A673 (cell line): ENCODE measurements around the gene ZNF493. TPM values are rescaled to one million over a fixed set of nuclear protein-coding genes. Genes with fewer than 3 reads are reported as not detected.

ENCODE experiments used
- Bru-seq: library from RNA; stranded (reverse); fragments of 400-500 nt; gene quantifications from one replicate; lab custom pipeline; 2021; lab: Mats Ljungman, UMichigan
- BruChase-seq, 2 experiments: library from RNA; stranded (reverse); fragments of 400-500 nt; gene quantifications; one replicate each; lab custom pipeline; 2021; lab: Mats Ljungman, UMichigan
- BruUV-seq: library from RNA; stranded (reverse); fragments of 400-500 nt; replicated peaks from 2 replicates; lab custom pipeline; 2021; lab: Mats Ljungman, UMichigan
- CTCF ChIA-PET: fragments of 300-600 bp; sonication (Branson Sonifier 250); formaldehyde crosslinking; loops from one replicate; lab custom pipeline; 2022; ENCODE audit warnings: antibody characterized with exemption; lab: Charles Lee
- POLR2A ChIA-PET: fragments of 300-600 bp; sonication (Branson Sonifier 250); formaldehyde crosslinking; loops from one replicate; lab custom pipeline; 2022; ENCODE audit warnings: antibody characterized with exemption; ENCODE audit not compliant: low non-redundant PET; lab: Charles Lee
- DNase-seq: peaks from one replicate; pipeline ENCODE4 v3.0.0-alpha.2; 2015; ENCODE audit warnings: low spot score
- H3K27ac ChIP-seq: fragments of 200-600 bp; sonication (generic); 2 replicates; pipeline ENCODE4 v1.5.1; 2016; ENCODE audit warnings: mixed run types, low read depth, mild to moderate bottlenecking, mixed read lengths, antibody characterized with exemption, low read length; ENCODE audit not compliant: poor library complexity, severe bottlenecking
- H3K27me3 ChIP-seq: fragments of 200-600 bp; sonication (generic); replicated peaks from 2 replicates; pipeline ENCODE4 v1.6.1; 2017; ENCODE audit warnings: mixed run types, low read depth, mild to moderate bottlenecking, mixed read lengths, antibody characterized with exemption, low read length; ENCODE audit not compliant: insufficient read depth, poor library complexity
- H3K36me3 ChIP-seq: fragments of 200-600 bp; sonication (generic); 2 replicates; pipeline ENCODE4 v1.6.1; 2016; ENCODE audit warnings: mixed run types, mild to moderate bottlenecking, mixed read lengths, antibody characterized with exemption, low read length; ENCODE audit not compliant: insufficient read depth, poor library complexity, severe bottlenecking
- H3K4me1 ChIP-seq: fragments of 200-600 bp; sonication (generic); 2 replicates; pipeline ENCODE4 v1.6.1; 2017; ENCODE audit warnings: mixed run types, mild to moderate bottlenecking, mixed read lengths, antibody characterized with exemption, low read length; ENCODE audit not compliant: insufficient read depth, poor library complexity, severe bottlenecking
- H3K4me3 ChIP-seq: fragments of 200-600 bp; sonication (generic); 2 replicates; pipeline ENCODE4 v1.5.1; 2016; ENCODE audit warnings: low read depth, mixed run types, mild to moderate bottlenecking, mixed read lengths, low read length; ENCODE audit not compliant: poor library complexity, severe bottlenecking
- H3K9me3 ChIP-seq: fragments of 200-600 bp; sonication (generic); 2 replicates; pipeline ENCODE4 v1.6.1; 2016; ENCODE audit warnings: mixed run types, low read depth, mild to moderate bottlenecking, mixed read lengths, antibody characterized with exemption, low read length; ENCODE audit not compliant: poor library complexity, severe bottlenecking
- CTCF ChIP-seq: fragments of 300-800, 200-600 bp; sonication (generic); conservative IDR thresholded peaks from 2 replicates; pipeline ENCODE4 v1.5.1; 2017; ENCODE audit warnings: low read depth, mild to moderate bottlenecking, antibody characterized with exemption, low read length, moderate library complexity, mixed read lengths
- EZH2 ChIP-seq: fragments of 200-600 bp; sonication (generic); IDR thresholded peaks from 2 replicates; pipeline ENCODE4 v1.6.1; 2017; ENCODE audit warnings: borderline replicate concordance, low read depth, mild to moderate bottlenecking, mixed read lengths, antibody characterized with exemption, low read length; ENCODE audit not compliant: poor library complexity, severe bottlenecking
- intact Hi-C: fragments of 100-400 bp; cut with micrococcal nuclease; formaldehyde crosslinking; loops from one replicate; pipeline ENCODE4 v1.10.0; 2022; ENCODE audit not compliant: unreplicated experiment
- long read RNA-seq: library from polyadenylated mRNA; stranded (forward); transcript quantifications from one replicate; pipeline ENCODE4 v2.0.0, GENCODE V29; 2022
- total RNA-seq: library from RNA; stranded (reverse); gene quantifications from 2 replicates; pipeline ENCODE4 v1.2.3, GENCODE V29; 2021

The ZNF493 gene
- total RNA-seq: 5.5 and 5.7 TPM in 2 replicates
- percentile 65 among the genes with signal in this experiment for Bru-seq, nascent RNA
- BruChase-seq, experiment 1, labeled RNA remaining after a 2-hour chase: percentile 72 among the genes with signal in this experiment
- BruChase-seq, experiment 2, labeled RNA remaining after a 6-hour chase: percentile 56 among the genes with signal in this experiment
- long read RNA-seq, partial matches to known transcripts: 2 of 3 reads
- long read RNA-seq, other reads (novel, unspliced or antisense): 1 of 3 reads

DNA sequence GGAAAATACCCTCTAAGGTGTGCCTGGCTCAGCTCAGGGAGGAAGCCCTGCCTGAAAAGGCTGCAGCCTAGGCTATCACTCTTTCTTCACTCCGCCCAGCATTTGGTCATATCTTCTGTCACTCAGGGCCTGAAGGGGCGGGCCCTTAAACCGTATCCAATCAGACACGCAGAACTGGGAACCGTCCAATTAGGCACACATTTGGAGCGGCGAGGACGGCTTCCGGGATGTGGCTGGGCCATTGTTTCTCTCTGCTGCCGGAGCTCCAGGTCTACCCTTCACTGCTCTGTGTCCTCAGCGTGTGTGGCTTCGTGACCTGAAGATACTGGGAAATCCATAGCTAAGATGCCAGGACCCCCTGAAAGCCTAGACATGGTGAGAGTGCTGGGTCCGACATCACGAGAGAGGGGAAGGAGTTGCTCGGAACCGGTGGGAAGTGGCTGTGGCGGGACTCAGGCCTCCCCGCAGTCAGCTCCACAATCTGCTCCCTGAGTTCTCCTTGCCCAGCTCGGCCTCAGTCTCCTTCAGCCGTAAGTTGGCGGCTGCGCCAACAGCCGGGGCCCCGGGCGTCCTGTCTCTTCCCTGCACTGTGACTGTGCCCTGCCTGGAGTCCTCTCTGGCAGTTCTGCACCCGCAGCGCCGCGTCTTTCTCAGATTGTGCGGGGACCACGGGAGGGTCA lies at the start of gene ZNF493:
ZNF493 (plus strand) TSS at position 241 of the 680 bp plus-strand sequence; CDS start at position 346, 105 bp downstream.
- BruUV-seq: no TSS peak
- Histone ChIP-seq H3K4me1 (no peaks in the 10 kb centered on the region), H3K9me3 (no peaks in the 10 kb centered on the region), H3K36me3 (no peaks in the 10 kb centered on the region), H3K4me3 (peak within 1 kb of the TSS; percentile 60), H3K27ac (peak within 1 kb of the TSS; percentile 60), H3K27me3 (no peaks in the 10 kb centered on the region)
- intact Hi-C loops: no loop called here
- ChIA-PET CTCF (no interaction called here), POLR2A (no interaction called here)
- TF ChIP-seq EZH2: no peak
- TF ChIP-seq CTCF: no peak
- peak; percentile 92 for DNase-seq

DNA sequence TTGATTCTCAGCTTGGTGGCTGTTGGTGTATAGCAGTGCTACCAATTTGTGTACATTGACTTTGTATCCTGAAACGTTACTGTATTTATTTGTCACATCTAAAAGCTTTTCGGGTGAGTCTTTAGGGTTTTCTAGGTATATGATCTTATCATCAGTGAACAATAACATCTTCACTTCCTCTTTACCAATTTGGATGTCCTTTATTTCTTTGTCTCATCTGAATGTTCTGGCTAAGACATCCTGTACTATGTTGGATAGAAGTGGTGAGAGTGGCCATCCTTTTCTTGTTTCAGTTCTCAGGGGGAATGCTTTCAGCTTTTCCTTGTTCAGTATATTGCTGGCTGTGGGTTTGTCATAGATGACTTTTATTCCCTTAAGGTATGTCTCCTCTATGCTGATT lies 44.1 kb upstream of the ZNF493 start:
- TF ChIP-seq CTCF (no peak), EZH2 (no peak)
- Histone ChIP-seq H3K27me3 (no peaks in the 10 kb centered on the region), H3K4me3 (no peak overlapping the region), H3K9me3 (peaks cover 11% of the 10 kb centered on the region), H3K36me3 (no peaks in the 10 kb centered on the region), H3K27ac (no peak overlapping the region), H3K4me1 (no peaks in the 10 kb centered on the region)
- intact Hi-C loops: no loop called here
- POLR2A ChIA-PET: no interaction called here
- DNase-seq: no peak
- no TSS peak for BruUV-seq
- CTCF ChIA-PET: no interaction called here

GRCh38 chr19:21358768-21359451 lies 38.0 kb upstream of the ZNF493 start, which contains the start of gene ZNF738:
Gene ZNF738 (plus strand): TSS chr19:21359000. CDS start chr19:21359141, 141 bp downstream.
- DNase-seq: peak; percentile 97
- peak within 1 kb of the TSS; percentile 71 for H3K4me3 ChIP-seq
- H3K36me3 ChIP-seq: peaks cover 35% of the 10 kb centered on the region
- BruUV-seq: TSS peak; percentile 42
- POLR2A ChIA-PET: no interaction called here
- no peaks in the 10 kb centered on the region for H3K4me1 ChIP-seq
- intact Hi-C loops: no loop called here
- CTCF ChIA-PET: interaction anchor here (1.0 kb wide), 1 partner anchor 30 kb away, joined by 3 read pairs; the partner anchor contains the start of gene ZNF708
- H3K27ac ChIP-seq: peak within 1 kb of the TSS; percentile 87
- H3K27me3 ChIP-seq: no peaks in the 10 kb centered on the region
- peaks cover 31% of the 10 kb centered on the region for H3K9me3 ChIP-seq
- TF ChIP-seq EZH2 (no peak), CTCF (no peak)
